Stimulated activated CD4-positive, alpha-beta T cell treated with anti-CD3 and anti-CD28 coated beads, Interleukin-4, amount 100 ng/mL, for 48 hours (primary cell): ENCODE measurements around the gene KIAA0930.
A peak's percentile ranks its signal among the peaks of the same experiment; 100 is the strongest.

Source experiments
- DNase-seq, 2 donors: peaks; one replicate each; pipeline ENCODE4 v3.0.0-alpha.2; 2020; ENCODE audit warnings: low read depth in 2 of 2

KIAA0930 gene

DNA sequence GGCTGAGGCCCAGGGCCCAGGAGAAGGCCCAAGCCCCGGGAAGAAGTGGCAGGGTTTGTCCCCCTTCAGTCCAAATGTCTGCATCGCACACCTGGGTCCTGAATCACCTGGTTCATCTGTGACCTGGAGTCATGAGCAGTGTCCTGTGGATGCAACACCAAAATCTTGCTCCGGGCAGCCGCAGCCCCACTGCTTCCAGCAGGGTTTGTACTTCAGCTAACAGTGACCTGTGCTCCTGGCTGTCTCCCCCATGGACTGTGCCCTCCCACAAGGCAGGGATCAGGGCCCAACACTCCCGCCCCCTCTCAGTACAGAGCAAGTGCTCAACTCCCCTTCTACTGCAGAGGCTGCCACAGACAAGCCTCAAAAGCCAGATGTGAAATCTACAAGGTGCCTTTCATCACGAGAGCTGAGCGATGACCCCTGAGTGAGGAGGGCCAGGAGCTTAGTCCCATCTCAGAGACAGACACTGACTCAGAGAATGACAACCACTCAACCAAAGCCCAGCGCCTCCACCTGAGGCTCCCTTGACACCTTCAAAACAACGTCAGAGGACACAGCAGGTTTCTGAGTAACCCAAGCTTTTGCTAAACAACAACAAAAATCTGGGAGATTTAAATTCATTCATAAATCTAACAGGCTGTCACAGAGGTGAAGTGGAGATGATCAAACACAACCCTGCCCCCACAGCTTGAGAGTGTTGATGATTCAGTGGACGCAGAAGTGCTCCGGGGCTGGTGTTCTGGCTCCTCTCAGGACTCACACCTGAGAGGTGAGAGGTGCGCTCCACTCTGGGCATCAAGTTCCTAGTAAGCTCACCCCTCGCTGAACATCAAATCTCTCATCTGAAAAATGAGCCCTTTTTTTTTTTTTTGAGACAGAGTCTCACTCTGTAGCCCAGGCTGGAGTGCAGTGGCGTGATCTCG, 3.4 kb downstream of the KIAA0930 start:
- DNase-seq = no peak

DNA sequence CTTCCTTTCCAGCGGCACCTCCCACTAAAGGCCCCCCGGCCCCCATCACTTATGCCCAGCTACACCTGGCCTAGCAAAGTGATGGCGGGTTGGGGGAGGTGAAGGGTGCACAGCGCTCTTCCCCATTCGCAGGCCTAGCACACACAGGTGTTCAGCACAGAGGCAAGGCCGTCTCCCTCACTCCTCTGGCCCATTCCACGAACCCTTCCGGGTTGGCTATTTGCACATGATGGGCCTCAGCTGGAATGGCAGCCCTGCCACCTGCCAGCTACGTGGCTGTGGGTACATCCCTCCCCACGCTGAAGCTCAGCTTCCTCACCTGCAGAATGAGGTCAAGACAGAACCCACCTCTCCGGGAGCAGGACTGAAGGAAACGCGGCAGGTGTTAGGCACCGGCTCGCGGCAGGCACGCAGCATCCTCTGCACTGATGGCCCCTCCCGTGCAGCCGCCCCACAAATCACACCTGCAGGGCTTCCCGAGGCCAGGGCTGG, 4.8 kb downstream of the KIAA0930 start:
- no peak for DNase-seq

DNA sequence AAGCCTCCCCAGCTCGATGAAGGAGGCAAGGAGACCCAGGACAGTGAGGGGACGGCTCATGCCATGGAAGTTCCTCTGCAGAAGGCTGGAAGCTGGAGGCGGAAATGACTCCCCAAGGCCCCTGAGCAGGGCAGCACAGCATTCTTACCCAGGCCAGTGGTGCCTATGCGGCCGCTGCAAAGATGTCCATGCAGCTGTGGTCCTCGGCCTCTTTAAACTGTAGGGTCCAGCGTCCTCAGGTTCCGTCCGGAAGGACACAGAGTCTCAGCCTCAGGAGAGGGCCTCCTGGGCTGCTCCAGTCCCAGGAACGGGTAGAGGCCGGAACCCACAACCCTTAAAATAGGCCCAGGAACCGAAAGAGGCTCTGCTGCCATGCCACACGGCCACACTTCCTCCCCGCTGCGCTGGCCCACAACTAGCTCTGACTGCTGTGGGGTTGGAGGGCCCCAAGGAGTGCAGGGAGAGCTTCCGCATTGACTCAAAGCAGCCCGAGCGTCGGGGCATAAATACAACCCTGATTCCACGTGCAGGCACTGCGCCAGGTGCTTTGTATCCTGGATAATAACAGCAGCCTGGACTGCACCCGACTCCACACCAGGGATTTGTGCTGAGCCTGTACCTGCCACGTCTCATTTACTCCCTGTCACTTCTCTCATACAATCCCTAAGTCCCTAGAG, 5.5 kb downstream of the KIAA0930 start:
- no peak for DNase-seq

DNA sequence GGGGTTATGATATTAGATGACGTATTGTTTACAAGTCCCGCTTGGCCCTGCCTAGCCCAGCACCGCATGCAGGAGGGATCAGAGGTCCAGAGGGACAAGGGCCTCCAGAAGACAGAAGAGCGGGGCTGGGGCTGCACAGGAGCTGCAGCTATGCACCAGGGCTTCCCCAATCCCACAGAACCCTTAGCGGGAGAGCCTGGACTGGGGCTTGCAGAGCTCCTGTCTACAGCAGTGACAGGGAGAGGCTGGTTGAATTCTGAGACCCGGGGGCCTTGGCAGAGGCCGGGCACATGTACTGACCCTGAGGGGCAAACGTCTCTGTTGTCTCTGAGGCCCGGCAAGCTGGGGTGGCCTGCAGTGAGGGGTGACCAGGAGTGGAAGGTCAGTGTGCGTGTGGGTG, 6.9 kb downstream of the KIAA0930 start:
- no peak for DNase-seq

DNA sequence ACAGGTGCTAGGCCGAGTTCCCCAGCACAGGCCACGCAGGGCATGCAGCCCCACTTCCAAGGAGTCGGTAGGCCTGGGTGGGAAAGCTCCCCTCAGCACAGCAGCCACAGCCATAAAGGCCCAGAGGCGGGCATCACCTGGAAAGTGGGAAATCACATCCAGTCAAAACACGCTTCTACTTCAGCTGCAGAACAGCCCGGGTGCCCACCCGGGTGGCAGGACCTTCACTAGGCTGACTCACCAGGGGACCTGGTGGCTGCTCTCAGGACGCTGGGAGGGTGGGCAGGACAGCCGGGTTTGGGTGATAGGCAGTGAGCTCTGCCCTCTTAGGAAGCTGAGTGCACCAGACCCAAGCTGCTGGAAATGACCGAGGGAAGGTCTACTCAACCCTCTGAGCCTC, 7.3 kb downstream of the KIAA0930 start:
- no peak for DNase-seq

DNA sequence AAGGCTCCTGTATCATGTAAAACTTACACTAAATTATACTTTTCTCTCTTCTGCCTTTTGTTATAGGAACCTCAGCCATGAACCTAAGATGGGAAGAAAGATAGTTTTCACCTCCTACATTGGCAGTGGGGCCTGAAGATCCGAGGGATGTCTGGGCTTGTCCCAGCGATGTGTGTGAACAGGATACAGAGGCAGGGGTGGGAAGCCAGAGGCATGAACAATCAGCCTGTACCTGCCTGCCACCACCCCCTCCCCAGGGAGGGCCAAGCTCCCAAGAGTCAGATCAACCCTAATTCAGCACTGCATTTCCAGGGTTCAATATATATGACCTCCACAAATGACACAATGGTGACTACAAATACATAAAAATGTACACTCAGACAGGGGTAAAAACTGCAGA, 9.4 kb downstream of the KIAA0930 start:
- DNase-seq = no peak

DNA sequence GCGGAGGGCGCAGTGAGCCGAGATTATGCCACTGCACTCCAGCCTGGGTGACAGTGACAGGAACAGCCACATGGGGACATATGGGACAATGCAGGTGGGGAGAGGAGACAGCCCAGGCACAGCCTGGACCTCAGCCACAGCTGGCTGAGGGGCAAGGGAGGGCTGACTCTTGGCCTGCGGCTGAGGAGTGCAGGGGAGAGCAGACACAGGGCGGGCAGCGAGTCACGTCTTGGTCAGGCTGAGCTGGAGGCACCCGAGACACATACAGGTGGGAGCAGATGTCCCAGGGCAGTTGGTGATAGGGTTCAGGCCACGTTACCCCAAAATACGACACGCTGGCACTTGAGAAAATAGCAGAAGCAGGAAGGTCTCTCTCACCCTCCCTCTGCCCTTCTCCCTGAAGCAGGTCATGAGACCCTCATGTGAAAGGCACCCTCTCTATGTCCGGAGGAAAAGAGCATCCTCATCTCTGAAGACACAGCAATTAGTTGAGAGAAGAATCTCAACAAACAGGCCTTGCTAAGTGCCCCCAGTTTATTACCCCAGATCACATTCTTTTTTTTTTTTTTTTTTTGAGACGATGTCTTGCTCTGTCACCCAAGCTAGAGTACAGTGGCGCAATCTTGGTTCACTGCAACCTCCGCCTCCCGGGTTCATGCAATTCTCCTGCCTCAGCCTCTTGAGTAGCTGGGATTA, 10.5 kb downstream of the KIAA0930 start:
- DNase-seq = no peak

DNA sequence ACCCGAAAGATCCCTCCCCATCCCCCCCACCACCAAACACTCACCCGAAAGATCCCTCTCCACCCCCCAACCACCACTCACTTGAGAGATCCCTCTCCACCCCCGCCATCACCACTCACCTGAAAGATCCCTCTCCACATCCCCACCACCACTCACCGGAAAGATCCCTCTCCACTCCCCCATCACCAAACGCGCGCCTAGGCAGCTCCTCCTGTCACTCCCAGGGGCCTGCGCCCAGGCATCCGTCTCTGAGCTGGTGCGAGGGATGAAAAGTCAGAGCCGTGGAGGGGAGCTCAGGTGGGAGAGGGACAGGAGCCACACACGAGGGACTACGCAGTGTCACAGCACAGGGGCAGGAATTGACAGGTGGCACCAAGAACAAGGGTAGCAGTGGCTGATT, 11.5 kb downstream of the KIAA0930 start:
- DNase-seq = no peak

DNA sequence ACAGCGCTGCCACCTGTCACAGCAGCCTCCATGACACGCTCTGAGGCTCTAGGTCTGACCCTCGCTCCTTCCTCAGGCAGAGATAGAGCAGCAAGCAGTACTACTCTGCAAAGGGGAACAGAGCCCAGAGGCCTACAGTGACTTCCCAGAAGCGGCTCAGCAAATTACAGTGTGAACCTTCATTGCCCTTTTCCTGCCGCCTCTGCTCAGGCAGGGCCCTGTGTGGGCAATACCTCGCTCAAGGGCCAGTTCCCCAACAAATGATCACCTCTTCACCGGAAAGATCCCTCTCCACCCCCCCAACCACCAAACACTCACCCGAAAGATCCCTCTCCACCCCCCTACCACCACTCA, 12.3 kb downstream of the KIAA0930 start:
- DNase-seq = no peak

DNA sequence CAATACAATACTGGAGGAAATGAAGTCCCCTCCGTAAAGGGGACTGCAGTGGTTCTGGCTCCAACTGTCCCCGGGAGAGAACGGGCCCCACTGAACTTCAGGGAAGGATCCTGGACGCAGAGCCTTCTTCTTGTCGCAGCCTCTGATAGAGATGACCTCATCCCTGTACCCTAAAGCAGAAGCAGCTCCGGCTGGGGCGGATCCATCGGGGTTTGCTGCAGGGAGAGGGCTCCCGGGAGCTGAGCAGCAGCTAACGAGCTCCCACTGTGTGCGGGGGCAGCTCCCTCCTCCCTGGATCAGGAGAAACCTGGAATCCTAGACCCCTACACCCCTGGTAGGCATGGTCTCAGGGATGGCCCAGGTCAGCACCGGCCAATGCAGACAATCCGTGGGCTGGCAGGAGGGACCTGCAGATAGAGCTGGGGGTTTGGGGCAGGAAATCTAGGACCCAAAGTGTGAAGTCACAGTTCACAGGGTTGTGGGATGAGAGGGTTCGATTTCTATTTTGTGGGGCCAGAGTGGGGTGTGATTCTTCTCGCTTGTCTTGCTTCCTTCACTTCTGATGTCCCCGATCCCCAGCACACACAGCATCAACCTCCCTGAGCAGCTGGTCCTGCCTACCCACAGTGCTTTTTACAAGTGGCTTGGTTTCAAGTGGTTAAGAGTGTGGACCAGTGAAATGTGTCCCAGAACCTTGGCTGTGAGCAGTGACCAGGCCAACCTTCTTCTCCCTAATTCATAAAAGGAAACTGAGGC, 12.9 kb downstream of the KIAA0930 start:
- no peak for DNase-seq

DNA sequence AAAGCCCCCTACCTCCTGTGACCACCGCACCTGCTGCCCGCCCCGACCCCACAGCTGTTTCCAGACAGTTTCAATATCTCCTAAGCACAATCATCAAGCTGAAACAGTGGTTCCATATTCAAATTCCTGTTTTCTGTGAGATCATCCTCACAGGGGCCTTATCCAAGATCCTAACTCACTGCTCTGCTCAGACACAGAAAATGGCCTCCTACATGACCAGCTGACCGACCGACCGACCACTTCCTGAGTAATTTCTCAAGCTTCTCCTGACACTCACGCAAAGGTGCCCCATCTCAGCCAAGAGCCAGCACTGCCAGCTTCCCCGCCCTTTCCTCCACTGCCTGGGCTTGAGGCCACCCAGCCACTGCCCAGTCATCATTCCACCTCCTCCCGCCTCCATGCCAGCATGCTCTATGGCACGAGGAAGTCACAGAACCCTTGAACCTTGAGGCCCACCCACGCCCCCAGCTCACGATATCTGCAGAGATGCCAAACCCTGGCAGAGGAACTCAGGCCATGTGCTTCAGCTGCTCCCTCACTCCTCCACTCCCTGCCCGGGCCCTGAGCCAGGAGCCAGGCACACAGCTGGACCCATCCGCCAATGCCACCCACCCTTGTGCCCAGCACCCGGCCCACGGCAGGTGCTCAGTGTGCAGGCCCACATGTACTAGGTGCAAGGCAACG, 14.0 kb downstream of the KIAA0930 start:
- DNase-seq = no peak

DNA sequence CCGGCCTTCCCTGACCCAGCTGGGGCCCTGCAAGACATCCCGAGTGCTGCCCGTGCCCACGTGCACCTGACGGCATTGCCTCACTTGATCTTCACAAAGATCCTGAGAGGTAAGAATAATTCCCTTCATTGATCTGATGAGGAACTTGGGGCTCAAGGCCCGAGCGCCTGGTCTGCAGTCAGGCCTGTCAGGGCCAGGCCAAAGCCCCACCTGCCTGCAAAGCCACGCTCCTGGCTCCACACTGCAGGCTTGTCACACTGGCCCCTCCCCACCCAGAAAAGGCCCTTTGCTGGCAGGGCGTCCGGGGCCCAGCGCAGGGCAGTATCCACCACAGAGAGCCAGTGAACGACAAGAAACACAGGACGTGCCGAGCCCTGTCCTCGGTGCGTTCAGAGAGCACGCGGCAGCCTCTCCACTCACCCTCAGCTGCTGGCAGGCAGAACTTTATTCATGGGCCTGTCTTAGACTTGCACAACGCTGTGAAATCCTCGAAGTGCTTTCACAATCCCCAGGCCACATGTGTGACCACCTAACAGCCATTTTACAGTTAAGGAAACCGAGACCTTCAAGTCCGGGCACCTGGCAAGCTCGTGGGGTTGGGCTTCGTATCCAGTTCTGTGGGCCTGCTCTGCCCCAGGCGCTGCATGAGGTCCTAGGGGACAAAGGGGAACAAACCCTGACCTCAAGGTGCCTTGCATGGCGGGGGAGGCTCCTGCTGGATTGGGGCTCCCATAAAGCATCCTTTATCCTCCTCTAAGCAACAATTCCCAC, 14.8 kb downstream of the KIAA0930 start:
- DNase-seq = no peak

DNA sequence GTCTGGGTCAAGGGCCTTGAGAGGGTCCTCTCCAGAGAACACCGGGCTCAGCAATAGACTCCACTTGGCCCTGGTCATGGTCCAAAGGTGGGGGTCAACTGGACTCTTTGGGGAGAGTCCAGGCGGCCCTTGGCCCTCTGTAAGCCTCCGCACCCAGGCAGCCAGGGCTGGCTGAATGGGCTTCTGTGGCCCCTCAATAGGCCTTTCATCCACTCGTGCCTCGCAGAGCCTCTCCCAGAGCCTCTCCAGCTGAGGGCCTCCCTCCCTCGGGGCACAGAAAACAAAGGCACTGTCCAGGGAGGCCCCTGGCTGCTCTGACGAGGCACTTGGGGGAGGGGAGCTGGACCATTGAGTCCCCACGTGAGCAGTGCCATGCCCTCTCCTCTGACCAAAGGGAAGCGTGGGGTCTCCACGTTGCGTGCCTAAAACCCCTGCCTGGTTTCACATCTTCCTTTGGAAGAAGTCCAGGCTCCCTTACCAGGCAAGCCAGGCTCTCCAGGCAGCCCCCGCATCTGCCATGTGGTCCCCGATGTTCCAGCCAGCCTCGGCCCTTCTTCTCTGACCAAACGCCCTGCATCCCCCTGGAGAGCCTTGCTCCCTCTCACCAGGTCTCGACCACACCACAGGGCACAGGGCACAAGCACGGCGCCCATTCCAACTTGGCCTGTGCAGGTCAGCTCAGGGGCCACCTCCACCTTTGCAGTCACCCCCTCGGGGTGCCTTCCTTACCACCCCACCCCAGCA, 15.5 kb downstream of the KIAA0930 start:
- DNase-seq = no peak

DNA sequence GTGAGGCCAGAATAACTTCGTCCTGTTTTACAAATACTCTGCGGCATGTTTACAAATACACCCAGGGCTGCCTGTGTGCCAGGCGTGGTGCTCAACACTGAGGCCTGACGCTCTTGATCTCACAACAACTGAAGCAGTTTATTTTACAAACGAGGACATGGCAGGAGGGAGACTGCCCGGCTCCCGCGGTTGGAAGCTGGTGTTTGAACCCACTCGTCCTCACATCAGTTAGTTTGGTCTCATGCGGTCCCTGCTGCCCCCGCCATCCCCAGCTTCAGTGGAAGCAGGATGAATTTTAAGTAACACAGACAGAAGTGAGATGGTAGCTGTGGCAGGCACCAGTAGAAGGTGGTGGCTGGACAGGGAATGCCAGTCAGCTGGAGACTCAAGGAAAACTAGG, 16.4 kb downstream of the KIAA0930 start:
- DNase-seq = no peak

DNA sequence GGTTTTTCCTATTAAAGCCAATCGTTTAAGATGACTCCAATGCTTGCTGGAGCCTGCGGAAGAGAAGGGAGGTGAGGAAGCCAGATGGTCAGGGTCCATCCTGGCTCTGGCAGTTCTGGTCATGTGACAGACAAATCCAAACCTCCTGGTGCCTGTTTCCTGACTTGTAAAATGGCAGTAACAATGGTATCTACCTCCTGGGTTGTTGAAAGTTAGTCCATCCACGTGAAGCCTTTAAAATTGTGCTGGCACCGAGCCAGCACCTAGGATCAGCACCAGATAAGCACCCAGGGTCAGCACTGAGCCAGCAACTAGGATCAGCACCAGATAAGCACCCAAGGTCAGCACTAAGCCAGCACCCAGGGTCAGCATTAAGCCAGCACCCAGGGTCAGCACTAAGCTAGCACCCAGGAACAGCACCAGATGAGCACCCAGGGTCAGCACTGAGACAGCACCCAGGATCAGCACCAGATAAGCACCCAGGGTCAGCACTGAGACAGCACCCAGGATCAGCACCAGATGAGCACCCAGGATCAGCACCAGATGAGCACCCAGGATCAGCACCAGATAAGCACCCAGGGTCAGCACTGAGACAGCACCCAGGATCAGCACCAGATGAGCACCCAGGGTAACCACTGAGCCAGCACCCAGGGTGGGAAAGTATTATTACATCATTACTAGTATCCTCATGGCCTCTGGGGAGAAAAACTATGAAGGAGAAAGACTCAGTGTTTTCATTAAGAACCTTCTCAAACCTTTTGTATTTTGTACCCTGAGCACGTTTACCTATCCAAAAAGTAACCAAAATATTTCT, 17.2 kb downstream of the KIAA0930 start:
- no peak for DNase-seq

DNA sequence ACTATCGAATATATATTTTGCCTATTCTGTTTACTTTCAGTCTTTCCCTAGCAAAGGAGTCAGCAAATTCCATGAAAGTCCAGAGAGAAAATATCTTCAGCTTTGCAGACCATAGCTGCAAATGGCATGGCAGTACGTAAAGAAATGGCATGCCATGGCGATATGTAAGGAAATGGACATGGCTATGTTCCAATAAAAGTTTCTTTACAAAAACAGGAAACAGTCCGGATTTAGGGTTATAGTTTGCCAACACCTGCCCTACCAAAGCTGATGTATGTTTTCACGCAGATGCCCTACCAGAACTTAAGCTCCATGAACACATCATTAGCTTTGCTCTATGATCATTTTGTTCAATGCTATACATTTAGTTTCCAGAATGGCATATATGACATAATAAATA, 19.5 kb downstream of the KIAA0930 start:
- no peak for DNase-seq

DNA sequence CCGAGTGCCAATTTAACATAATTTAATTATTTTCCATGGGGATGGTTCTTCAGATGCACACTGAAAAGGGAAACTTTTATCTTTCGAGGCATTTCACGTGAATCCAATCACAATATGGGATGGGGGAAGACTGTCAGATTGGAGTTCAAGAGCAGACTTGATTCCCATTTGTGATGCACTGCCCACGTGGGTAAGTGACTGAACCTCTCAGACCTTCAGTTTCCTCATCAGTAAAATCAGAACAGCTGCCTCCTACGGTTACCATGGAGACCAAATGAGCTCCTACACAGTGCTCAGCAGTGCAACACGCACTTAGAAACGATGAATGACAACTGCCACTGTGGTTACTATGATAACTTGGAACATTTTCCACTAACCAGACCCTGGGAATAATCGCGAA, 21.7 kb downstream of the KIAA0930 start:
- peak; percentile 23 to 47 for DNase-seq

DNA sequence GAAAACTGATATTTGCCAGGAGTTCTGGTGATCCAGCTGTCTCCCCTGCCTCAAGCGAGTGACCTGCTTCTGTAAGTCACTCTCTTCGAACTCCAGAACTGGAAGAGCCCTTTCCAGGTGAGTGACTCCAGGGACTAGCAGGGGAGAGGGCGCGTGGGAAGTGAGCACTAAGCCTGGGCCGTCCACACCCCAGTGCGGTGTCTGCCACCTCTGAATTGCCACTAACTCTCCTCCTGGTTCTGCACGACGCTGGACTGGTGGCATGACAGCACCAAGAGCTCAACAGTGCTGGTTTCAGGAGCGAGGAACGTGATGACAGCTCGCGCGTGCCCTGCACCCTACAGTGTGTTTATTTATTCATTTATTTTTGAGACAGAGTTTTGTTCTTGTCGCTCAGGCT, 22.9 kb downstream of the KIAA0930 start:
- no peak for DNase-seq

DNA sequence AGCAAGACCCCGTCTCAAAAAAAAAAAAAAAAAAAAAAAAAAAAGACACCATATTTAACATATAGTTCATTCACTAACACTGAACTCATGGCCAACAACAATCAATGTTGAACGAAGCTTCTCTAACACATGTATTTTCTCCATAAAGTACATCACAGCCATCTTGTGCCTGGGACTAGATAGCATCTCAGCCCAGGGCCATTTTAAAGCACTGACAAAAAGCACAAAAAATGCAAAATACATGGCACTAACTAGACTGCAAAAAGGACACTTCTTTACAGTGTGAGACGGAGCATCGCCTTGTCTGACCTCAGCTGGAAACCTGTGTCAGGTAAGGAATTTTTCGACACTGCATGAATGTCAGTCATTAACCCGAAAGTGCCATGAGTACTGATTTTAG, 23.3 kb downstream of the KIAA0930 start:
- DNase-seq = no peak
